ENCODE measurements around the gene SULT1C4.

DNA sequence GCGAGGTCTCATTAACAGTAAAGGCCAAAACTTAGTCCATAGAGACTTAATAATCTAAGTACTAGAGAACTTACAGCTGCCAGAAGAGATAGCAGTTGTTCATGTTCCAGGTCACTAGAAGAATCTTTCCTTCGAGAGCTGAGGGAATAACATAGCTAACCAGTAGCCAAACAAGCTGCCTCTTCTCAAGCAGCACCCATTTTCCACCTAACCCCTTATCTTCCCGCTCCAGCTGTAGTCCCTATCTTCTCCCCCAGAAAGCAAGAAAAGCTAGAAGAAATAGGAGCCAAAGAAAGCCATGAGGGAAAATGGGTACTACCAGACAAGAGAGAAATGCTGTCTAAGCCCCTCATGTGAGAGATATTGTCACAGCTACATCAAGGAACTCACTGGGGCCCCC, 24.0 kb downstream of the SULT1C4 start:
- no peak for TF ChIP-seq ELF4 (CRISPR knock-in tag; IDR thresholded peaks at IDR 0.05; ENCODE audit: low read depth)
- TF ChIP-seq CTCF (IDR thresholded peaks at IDR 0.05): no peak
- TF ChIP-seq, protein P1, sequence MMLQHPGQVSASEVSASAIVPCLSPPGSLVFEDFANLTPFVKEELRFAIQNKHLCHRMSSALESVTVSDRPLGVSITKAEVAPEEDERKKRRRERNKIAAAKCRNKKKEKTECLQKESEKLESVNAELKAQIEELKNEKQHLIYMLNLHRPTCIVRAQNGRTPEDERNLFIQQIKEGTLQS (CRISPR knock-in tag; conservative IDR thresholded peaks at IDR 0.05): no peak
- TF ChIP-seq FOXJ3 (CRISPR knock-in tag; IDR thresholded peaks at IDR 0.05; ENCODE audit: borderline replicate concordance): no peak
- TF ChIP-seq, protein P2, sequence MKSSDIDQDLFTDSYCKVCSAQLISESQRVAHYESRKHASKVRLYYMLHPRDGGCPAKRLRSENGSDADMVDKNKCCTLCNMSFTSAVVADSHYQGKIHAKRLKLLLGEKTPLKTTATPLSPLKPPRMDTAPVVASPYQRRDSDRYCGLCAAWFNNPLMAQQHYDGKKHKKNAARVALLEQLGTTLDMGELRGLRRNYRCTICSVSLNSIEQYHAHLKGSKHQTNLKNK (CRISPR knock-in tag; IDR thresholded peaks at IDR 0.05): no peak
- TF ChIP-seq JUN (CRISPR knock-in tag; IDR thresholded peaks at IDR 0.05): no peak
- TF ChIP-seq, protein P3, sequence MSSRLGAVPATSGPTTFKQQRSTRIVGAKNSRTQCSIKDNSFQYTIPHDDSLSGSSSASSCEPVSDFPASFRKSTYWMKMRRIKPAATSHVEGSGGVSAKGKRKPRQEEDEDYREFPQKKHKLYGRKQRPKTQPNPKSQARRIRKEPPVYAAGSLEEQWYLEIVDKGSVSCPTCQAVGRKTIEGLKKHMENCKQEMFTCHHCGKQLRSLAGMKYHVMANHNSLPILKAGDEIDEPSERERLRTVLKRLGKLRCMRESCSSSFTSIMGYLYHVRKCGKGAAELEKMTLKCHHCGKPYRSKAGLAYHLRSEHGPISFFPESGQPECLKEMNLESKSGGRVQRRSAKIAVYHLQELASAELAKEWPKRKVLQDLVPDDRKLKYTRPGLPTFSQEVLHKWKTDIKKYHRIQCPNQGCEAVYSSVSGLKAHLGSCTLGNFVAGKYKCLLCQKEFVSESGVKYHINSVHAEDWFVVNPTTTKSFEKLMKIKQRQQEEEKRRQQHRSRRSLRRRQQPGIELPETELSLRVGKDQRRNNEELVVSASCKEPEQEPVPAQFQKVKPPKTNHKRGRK (CRISPR knock-in tag; IDR thresholded peaks at IDR 0.05; ENCODE audit: borderline replicate concordance): no peak

Measured in WTC11 (cell line).